Activated CD4-positive, CD25-positive, alpha-beta regulatory T cell treated with anti-CD3 and anti-CD28 coated beads, Interleukin-2, amount 50 U/mL, for 72 hours (primary cell): ENCODE data around the gene ARFGAP1.
"Not testable (repeated sequence)": the region's sequence is repeated elsewhere in the genome, so short reads cannot be mapped to it uniquely, and the experiment has no call there.

Source experiments
- DNase-seq: peaks from one replicate; pipeline ENCODE4 v3.0.0; 2021

Gene ARFGAP1

GRCh38 chr20:63241272-63241671 is 31.3 kb upstream of the ARFGAP1 start:
- no peak for DNase-seq

DNA sequence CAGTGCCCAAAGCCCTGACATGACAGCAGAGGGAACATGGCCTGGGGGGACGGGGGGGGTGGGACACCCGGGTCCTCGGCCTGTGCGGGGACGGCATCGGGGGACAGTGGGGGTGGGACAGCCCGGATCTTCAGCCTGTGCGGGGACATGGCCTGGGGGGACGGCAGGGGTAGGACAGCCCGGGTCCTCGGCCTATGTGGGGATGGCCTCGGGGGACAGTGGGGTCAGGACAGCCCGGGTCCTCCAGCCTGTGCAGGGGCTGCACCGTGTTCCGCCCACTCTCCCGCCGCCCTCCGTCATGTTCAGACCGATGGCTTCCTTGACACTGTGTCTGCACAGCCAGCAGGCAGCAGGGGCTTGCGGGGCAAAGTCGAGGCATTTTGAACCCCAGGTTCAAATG is 29.9 kb upstream of the ARFGAP1 start:
- no peak for DNase-seq

DNA sequence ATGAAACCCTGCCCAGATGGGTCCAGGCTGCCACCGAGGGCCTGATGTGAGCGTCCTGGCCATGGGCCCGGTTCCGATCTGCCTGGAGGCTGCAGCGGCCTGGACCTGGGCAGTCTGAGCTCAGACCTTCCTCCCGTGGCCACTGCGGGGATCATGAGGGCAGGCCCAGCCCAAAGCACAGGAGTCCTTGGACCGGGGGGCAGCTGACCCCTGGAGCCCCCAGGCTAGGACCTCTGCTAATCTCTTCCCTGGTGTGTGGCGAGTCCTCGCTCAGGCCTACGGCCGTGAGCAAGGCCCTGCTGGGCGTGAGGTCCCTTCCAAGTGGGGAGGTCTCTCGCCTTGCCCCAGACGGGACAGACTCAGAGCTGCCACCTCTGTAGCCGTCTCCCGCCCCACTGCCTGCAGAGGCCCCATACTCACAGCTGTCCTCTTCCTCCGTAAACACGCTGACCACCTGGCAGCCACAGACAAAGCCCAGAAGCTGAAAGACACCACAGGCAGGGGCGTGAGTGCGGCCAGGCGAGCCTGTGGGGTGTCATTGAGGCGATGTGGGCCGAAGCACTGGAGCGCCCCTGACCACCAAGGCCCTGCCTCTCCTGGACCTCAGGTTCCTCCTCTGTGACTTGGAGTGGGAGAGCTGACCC is 28.9 kb upstream of the ARFGAP1 start:
- no peak for DNase-seq

GRCh38 chr20:63244468-63244867 is 28.1 kb upstream of the ARFGAP1 start:
- DNase-seq: no peak

DNA sequence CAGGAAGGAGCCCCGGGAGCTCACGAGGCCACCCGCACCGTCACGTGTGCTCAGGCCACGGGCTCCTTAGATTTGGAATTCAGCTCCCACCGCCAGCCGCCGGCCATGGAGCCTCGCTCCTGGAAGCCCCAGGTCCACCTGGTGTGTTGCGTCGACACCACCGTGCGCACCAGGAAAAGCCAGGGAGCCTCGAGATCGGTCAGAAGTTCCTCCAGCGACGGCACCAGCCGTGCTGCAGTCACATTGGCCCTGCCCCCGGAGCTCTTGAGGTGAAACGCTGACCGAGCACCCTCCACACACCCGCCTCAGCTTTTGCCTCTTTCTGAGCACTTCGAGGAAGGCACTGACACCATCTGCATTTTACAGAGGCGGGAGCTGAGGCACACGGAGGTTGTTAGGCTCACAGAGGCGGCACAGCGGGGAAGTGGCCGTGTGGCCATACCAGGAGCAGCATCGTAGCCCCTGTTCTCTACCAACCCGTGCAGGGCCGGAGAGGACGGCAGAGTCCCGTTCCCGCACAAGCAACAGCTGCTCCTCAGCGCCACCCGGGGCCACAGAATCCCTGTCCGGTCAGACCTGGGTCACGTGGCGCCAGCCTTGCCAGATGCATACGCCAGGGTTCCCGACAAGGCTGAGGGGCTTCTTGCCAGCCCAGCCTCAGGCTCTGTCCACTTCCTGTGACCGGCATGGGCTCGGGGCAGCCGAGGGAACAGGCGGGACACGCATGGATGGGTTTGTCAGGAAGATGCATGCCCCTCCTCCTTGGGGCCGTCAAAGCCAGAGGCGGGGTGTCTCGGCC is 25.9 kb upstream of the ARFGAP1 start:
- DNase-seq: no peak

GRCh38 chr20:63247671-63248228 is 24.9 kb upstream of the ARFGAP1 start:
- no peak for DNase-seq

DNA sequence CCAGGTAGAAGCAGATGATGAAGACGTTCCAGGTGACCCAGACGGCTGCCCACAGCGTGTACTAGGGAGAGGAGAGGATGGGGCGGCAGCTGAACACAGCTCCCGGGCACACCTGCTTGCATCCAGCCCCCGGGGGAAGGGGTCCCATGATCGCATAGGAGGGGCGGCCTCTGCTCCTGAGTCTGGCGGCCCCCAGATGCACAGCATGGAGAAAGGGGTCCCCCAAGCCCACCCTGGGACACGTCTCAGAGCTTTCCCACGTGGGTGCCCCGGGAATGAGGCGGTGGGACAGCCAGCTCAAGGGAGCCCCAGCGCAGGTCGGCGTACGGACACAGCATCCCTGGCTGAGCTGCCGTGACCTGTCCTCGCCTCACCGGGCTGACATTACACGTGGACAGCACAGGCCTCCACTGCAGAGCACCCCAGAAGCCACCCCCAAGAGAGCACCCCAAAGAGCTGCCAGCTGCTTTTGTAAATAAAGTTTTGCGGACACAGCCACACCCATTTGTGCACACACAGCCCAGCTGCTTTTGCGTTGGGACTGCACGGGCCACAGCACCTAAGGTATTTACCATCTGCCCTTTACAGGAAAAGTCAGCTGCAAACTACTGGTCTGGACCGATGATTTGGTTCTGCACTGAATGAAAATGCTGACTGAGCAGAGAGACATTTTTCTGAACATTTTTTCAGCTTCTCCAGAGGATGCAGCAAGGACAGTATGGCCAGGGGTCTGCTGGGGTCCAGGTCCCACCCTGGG is 23.6 kb upstream of the ARFGAP1 start:
- DNase-seq: no peak

DNA sequence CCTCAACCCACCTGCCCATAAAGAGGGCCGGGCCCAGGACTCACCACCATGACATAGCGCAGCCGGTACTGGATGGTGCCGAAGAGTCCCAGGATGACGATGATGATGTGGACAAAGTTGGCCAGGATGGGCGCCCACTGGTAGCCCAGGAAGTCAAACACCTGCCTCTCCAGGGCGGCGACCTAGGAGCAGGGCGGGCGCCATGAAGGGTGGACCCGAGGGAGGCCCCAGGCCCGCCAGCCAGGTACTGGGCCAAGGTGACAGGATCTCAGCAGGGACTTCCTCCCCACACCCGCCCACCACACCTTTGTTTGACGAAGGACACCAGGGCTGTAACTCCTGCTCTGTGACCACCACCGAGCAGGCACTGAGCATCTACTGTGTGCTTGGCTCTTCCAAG is 22.7 kb upstream of the ARFGAP1 start:
- DNase-seq: no peak

DNA sequence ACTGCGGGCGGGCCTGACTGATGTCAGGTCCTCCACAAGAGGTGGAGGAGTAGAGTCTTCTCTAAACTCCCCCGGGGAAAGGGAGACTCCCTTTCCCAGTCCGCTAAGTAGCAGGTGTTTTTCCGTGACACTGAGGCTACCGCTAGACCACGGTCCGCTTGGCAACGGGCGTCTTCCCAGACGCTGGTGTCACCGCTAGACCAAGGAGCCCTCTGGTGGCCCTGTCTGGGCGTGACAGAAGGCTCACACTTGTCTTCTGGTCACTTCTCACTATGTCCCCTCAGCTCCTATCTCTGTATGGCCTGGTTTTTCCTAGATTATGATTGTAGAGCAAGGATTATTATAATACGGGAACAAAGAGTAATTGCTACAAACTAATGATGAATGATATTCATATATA is 21.3 kb upstream of the ARFGAP1 start:
- not testable (repeated sequence) for DNase-seq

DNA sequence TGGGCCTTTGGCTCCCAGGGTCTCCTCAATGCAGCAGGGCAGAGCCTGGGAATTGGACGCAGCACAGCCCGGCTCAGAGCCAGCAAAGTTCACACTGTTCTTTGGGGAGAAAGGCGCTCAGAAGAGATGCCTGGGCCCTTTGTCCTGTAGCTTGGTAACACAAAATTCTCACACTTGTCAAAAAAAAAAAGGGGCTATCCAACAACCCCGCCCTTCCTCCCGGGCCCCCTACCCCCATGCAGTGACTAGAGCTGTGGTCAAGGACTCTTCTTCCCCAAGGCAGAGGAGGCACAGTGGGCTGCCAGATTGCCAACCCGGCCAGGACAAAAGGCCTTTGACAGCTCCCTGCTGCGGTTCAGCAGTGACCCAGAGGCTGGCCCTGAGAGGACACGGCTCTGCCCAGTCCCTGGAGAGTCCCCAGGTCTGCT is 20.3 kb upstream of the ARFGAP1 start:
- no peak for DNase-seq

GRCh38 chr20:63253065-63253437 is 19.6 kb upstream of the ARFGAP1 start:
- DNase-seq: no peak

- DNase-seq: no peak
Observed at GRCh38 chr20:63253438-63254231, 19.0 kb upstream of the ARFGAP1 start.

- DNase-seq: no peak
Observed at GRCh38 chr20:63254232-63254605, 18.4 kb upstream of the ARFGAP1 start, which contains the start of gene NKAIN4. Gene NKAIN4 (minus strand): TSS chr20:63254463. CDS start chr20:63254450, 13 bp downstream.

DNA sequence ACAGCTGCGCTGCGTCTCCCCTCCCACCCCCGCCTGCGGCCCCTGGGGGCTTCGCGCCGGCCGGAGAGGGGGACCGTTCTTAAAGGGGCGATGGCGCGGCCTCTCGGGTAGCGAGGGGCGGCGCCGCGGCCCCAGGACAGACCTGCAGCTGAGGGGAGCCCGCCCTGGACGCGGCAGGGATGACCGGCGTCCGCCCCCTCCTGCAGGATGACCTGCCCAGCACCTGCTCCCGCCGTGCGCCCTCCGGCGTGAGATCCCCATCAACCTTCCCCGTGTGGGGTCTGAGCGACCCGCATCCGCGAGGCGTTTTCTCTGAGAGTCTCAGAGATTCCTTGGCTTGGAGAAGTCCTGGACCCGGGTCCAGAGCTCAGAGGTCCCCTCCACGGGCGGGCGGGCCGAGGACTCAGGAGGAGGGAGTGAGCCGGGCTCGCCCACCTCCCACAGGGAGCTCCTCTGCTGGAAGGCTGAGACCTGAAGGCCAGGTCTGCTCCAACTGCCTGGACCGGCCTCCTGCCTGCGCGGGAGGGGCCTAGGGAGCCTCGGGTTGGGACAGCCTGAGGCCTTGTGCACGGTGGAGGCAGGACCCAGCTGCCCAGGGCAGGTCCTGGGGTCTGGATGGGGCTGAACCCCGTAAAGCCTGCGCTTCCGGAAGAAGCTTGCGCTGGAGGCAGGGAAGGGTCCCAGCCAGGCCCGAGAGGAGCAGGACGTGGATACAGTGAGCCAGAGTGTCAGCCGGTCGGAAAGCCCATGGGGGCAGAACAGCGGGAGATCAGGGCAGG is 17.8 kb upstream of the ARFGAP1 start:
- no peak for DNase-seq

- no peak for DNase-seq
Observed at GRCh38 chr20:63255931-63256704, 16.5 kb upstream of the ARFGAP1 start.

DNA sequence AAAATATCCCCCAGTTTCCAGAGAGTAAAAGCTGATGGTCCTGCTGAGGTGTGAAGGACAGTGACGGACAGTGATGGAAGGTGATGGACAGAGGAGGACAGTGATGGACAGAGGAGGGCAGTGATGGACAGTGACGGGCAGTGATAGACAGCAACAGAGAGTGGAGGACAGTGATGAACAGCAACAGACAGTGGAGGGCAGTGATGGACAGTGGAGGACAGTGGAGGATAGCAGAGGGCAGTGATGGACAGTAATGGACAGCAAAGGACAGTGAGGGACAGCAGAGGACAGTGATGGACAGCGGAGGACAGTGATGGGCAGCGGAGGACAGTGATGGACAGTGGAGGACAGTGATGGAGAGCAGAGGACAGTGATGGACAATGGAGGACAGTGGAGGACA is 15.7 kb upstream of the ARFGAP1 start:
- no peak for DNase-seq

DNA sequence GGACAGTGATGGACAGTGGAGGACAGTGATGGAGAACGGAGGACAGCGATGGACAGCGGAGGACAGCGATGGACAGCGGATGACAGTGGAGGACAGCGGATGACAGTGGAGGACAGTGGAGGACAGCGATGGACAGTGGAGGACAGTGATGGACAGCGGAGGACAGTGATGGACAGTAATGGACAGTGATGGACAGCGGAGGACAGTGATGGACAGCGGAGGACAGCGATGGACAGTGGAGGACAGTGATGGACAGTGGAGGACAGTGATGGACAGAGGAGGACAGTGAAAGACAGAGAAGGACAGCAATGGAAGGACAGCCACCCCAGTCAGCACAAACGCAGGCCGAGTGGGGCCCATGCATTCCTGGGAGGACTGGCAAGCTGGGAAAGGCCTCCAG is 15.0 kb upstream of the ARFGAP1 start:
- no peak for DNase-seq

DNA sequence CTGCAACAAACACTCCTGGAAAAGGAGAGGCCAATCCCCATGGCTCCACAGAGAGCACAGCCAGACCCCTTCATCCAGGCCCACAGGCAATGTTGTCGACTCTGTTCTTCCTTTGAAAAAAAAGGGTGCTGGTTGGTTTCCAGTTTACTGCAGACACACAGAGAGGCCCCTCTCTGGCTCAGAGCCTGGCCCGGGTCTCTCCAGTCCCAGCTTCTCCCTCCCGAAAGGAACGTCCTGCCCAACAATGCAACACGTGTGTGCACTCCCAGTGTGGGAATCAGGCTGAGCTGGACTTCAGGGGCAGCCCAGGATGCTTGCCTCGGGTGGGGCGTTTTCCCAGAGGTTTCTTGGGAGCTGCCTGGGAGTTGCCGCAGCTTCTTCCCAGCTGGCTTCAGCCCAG is 13.8 kb upstream of the ARFGAP1 start:
- DNase-seq: no peak

DNA sequence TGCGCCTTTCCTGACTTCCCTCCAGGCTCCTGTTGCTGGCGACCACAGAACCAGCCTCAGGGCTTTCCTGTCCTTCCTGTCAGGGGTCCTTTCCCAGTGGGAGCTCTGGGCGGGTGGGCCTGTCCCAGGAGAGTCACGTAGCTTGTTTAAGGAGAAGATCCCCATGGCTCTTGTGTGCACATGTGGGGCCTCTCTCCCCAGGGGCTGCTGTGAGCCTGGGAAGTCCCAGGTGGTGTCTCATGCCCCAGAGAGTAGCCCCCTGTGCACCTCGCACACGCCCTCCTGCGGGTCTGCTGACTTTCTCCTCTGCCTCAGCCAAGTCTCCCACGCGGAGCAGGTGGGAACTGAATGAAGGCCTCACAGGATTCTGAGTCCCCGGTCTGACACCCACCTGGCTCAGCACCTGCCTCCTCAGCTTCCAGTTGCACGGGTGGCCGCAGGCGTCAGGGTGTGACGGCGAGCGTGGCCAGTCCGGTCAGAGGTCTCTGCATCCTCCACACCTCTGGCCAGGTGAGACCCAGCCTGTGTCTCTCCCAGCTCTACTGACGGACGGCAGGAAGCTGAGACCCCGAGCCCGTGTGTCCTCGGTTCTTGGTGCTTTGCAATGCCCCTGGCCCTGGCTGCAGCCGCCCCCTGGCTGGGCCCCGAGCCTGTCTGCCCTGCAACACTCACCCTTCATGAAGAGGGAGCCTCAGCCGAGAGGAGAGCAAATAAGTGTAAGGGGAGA is 12.7 kb upstream of the ARFGAP1 start:
- no peak for DNase-seq

GRCh38 chr20:63260521-63260920 is 12.1 kb upstream of the ARFGAP1 start:
- no peak for DNase-seq
